WTC11 (cell line): ENCODE results near the gene FATE1. TPM values are rescaled to one million over a fixed set of nuclear protein-coding genes. Genes with fewer than 3 reads are reported as not detected.

Experiments used
- ATAC-seq: fragments of 200-7000 bp; cut with Tn5 transposase; 2 replicates; pipeline ENCODE4 v1.10.0; 2021; ENCODE audit warnings: mild to moderate bottlenecking, moderate library complexity
- CTCF ChIA-PET: fragments of 300-600 bp; sonication (Branson Sonifier 250); formaldehyde crosslinking; loops from one replicate; lab custom pipeline; 2021; ENCODE audit warnings: antibody characterized with exemption; lab: Charles Lee
- POLR2A ChIA-PET: fragments of 350-600 bp; sonication (Branson Sonifier 250); formaldehyde crosslinking; loops from one replicate; lab custom pipeline; 2021; ENCODE audit warnings: antibody characterized with exemption; lab: Charles Lee
- DNase-seq: peaks from one replicate; pipeline ENCODE4 v3.0.0; 2021; ENCODE audit warnings: low spot score
- H3K27ac Mint-ChIP-seq: 2 replicates; pipeline ENCODE4 v1.8.0; 2021; ENCODE audit warnings: mixed read lengths
- H3K27me3 Mint-ChIP-seq: 2 replicates; pipeline ENCODE4 v1.8.0; 2021; ENCODE audit warnings: low read depth, mild to moderate bottlenecking, moderate library complexity, mixed read lengths
- H3K36me3 Mint-ChIP-seq: 2 replicates; pipeline ENCODE4 v1.8.0; 2021; ENCODE audit warnings: mixed read lengths
- H3K4me1 Mint-ChIP-seq: 2 replicates; pipeline ENCODE4 v1.8.0; 2022; ENCODE audit warnings: mixed read lengths
- H3K4me3 Mint-ChIP-seq: 2 replicates; pipeline ENCODE4 v1.8.0; 2021; ENCODE audit warnings: mild to moderate bottlenecking, moderate library complexity, mixed read lengths
- H3K9me3 Mint-ChIP-seq: 2 replicates; pipeline ENCODE4 v1.8.0; 2021; ENCODE audit warnings: mixed read lengths
- GRHL2 ChIP-seq: fragments of 250-450 bp; sonication (Bioruptor Pico); IDR thresholded peaks from 2 replicates; pipeline ENCODE4 v1.8.0; 2022; ENCODE audit warnings: mild to moderate bottlenecking, moderate library complexity; ENCODE audit not compliant: insufficient replicate concordance, severe bottlenecking
- GTF2I ChIP-seq: fragments of 250-450 bp; sonication (Bioruptor Pico); conservative IDR thresholded peaks from 2 replicates; pipeline ENCODE4 v1.4.0; 2021; ENCODE audit warnings: mild to moderate bottlenecking
- HMGA2 ChIP-seq: fragments of 250-450 bp; sonication (Bioruptor Pico); IDR thresholded peaks from 2 replicates; pipeline ENCODE4 v1.4.0; 2021; ENCODE audit warnings: mild to moderate bottlenecking, moderate library complexity
- IRF2 ChIP-seq: sonication (generic); formaldehyde crosslinking; IDR thresholded peaks from 2 replicates; pipeline ENCODE4 v1.8.0; 2022; ENCODE audit warnings: low read depth, missing genetic modification reagents, borderline replicate concordance
- JAZF1 ChIP-seq: fragments of 250-450 bp; sonication (Bioruptor Pico); IDR thresholded peaks from 2 replicates; pipeline ENCODE4 v1.9.0; 2021; ENCODE audit warnings: moderate library complexity, mild to moderate bottlenecking, inconsistent platforms
- NFE2L1 ChIP-seq: sonication (generic); formaldehyde crosslinking; IDR thresholded peaks from 2 replicates; pipeline ENCODE4 v1.8.1; 2023; ENCODE audit warnings: missing genetic modification reagents
- NFYB ChIP-seq: sonication (generic); formaldehyde crosslinking; conservative IDR thresholded peaks from 2 replicates; pipeline ENCODE4 v1.8.0; 2022; ENCODE audit warnings: low read depth, missing genetic modification reagents
- NR1H2 ChIP-seq: sonication (generic); formaldehyde crosslinking; IDR thresholded peaks from 2 replicates; pipeline ENCODE4 v1.9.0; 2021; ENCODE audit warnings: mild to moderate bottlenecking, moderate library complexity, missing genetic modification reagents
- PRRX2 ChIP-seq: fragments of 250-450 bp; sonication (Bioruptor Pico); IDR thresholded peaks from 2 replicates; pipeline ENCODE4 v1.8.0; 2021; ENCODE audit warnings: mild to moderate bottlenecking
- ZBTB21 ChIP-seq: sonication (generic); formaldehyde crosslinking; IDR thresholded peaks from 2 replicates; pipeline ENCODE4 v1.8.1; 2023; ENCODE audit warnings: mild to moderate bottlenecking, missing genetic modification reagents, borderline replicate concordance
- ZNF317 ChIP-seq: sonication (generic); formaldehyde crosslinking; IDR thresholded peaks from 2 replicates; pipeline ENCODE4 v1.8.1; 2023; ENCODE audit warnings: low read depth, mild to moderate bottlenecking, moderate library complexity, missing genetic modification reagents, borderline replicate concordance
- total RNA-seq: library from RNA; stranded (reverse); gene quantifications from 3 replicates; pipeline ENCODE4 v1.2.3, GENCODE V29; 2021
- TF ChIP-seq, protein P1 (sequence below): sonication (generic); formaldehyde crosslinking; IDR thresholded peaks from 2 replicates; pipeline ENCODE4 v1.8.0; 2022; ENCODE audit warnings: mild to moderate bottlenecking, missing genetic modification reagents
- TF ChIP-seq, protein P2 (sequence below): sonication (generic); formaldehyde crosslinking; IDR thresholded peaks from 2 replicates; pipeline ENCODE4 v1.8.0; 2022; ENCODE audit warnings: mild to moderate bottlenecking, missing genetic modification reagents
- TF ChIP-seq, protein P3 (sequence below): sonication (generic); formaldehyde crosslinking; IDR thresholded peaks from 2 replicates; pipeline ENCODE4 v1.8.1; 2022; ENCODE audit warnings: mild to moderate bottlenecking, moderate library complexity, missing genetic modification reagents
- TF ChIP-seq, protein P4 (sequence below): sonication (generic); formaldehyde crosslinking; conservative IDR thresholded peaks from 2 replicates; pipeline ENCODE4 v1.8.1; 2022; ENCODE audit warnings: mild to moderate bottlenecking, missing genetic modification reagents
- TF ChIP-seq, protein P5 (sequence below): sonication (generic); formaldehyde crosslinking; IDR thresholded peaks from 2 replicates; pipeline ENCODE4 v1.8.1; 2023; ENCODE audit warnings: mild to moderate bottlenecking, missing genetic modification reagents, borderline replicate concordance
- TF ChIP-seq, protein P6 (sequence below): fragments of 250-450 bp; sonication (Bioruptor Pico); IDR thresholded peaks from 2 replicates; pipeline ENCODE4 v1.9.0; 2021; ENCODE audit warnings: mild to moderate bottlenecking, borderline replicate concordance
- TF ChIP-seq, protein P7 (sequence below): sonication (generic); formaldehyde crosslinking; conservative IDR thresholded peaks from 2 replicates; pipeline ENCODE4 v1.8.1; 2023; ENCODE audit warnings: mild to moderate bottlenecking, low read depth, missing genetic modification reagents, moderate library complexity

Gene FATE1
- total RNA-seq, 1 experiment from 2014 or later = not detected

DNA sequence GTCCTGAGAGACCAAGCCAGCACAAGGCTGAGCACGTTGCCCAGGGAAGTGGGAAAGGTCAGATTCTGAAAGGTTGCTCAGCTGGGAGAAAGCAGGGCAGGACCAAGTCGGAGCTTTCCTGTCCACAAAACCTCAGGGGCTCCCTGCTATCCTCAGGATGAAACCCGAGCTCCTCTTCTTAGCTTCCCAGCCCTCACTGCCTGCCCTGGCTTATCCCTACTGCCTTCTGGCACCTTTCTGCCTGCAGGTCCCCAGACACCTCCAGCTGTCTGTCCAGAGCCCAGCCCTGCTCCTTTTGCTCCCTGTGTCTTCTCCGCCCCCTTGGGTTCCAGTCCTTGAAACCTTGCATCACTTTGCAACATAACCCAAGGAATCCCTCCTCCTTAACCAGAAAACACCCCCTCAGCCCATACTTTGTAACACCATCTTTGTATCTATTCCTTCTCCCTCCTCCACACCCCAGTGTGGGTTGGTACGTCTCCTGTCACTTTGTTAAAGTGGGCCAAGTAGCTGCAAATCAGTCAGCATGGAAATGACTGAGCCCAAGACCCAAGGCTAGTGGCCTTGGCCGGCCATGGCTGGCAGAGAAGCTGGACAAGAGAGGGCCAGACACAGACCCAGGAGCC is 40.6 kb upstream of the FATE1 start:
- H3K9me3 Mint-ChIP-seq = no peaks in the 10 kb centered on the region
- ChIA-PET POLR2A (interaction anchor here (0.6 kb wide), 1 partner anchor 559 kb away, joined by 4 read pairs; no protein-coding TSS in a partner anchor), CTCF (interaction anchor here (1.2 kb wide), 1 partner anchor 524 kb away, joined by 4 read pairs; no protein-coding TSS in a partner anchor)
- H3K4me3 Mint-ChIP-seq = no peak overlapping the region
- no peaks in the 10 kb centered on the region for H3K36me3 Mint-ChIP-seq
- TF ChIP-seq IRF2 (CRISPR knock-in tag) (no peak), ZBTB21 (CRISPR knock-in tag) (no peak), NFE2L1 (CRISPR knock-in tag) (no peak)
- DNase-seq (peak; percentile 10), ATAC-seq (peak; percentile 58)
- H3K27ac Mint-ChIP-seq = no peak overlapping the region
- peaks cover 4% of the 10 kb centered on the region; the same call in 1 of the 2 replicates for H3K4me1 Mint-ChIP-seq
- peaks cover 4% of the 10 kb centered on the region; the same call in 1 of the 2 replicates for H3K27me3 Mint-ChIP-seq

DNA sequence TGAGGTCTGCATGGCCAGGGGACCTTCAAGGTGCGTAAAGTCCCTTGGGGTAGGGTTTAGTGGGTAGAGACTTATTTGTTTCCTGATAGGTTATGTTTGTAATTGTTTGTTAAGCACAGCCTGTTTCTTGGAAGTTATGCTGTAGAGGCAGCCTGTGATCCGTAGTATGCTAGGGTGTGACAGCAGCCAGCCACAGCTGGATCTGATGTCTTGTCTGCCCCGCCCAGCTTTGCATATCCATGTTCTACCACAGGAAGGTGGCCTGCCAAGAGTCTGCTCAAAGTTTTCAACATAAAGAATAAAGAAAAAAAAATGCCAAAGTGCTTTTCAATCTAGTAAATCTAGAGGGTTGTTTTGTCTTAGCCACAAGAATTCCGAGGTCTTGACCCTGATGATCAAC is 39.6 kb upstream of the FATE1 start:
- Mint-ChIP-seq H3K27ac (no peak overlapping the region), H3K4me3 (no peak overlapping the region), H3K9me3 (no peaks in the 10 kb centered on the region), H3K4me1 (peaks cover 4% of the 10 kb centered on the region; the same call in 1 of the 2 replicates)
- DNase-seq = no peak
- no peak for ATAC-seq
- CTCF ChIA-PET = no interaction called here
- TF ChIP-seq GRHL2 (CRISPR knock-in tag) (no peak), JAZF1 (CRISPR knock-in tag) (no peak), PRRX2 (CRISPR knock-in tag) (no peak), ZNF317 (CRISPR knock-in tag) (no peak), NFYB (CRISPR knock-in tag) (no peak), NFE2L1 (CRISPR knock-in tag) (no peak), HMGA2 (no peak), NR1H2 (no peak), GTF2I (no peak)
- TF ChIP-seq, protein P1, sequence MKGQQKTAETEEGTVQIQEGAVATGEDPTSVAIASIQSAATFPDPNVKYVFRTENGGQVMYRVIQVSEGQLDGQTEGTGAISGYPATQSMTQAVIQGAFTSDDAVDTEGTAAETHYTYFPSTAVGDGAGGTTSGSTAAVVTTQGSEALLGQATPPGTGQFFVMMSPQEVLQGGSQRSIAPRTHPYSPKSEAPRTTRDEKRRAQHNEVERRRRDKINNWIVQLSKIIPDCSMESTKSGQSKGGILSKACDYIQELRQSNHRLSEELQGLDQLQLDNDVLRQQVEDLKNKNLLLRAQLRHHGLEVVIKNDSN (CRISPR knock-in tag) = no peak
- TF ChIP-seq, protein P2, sequence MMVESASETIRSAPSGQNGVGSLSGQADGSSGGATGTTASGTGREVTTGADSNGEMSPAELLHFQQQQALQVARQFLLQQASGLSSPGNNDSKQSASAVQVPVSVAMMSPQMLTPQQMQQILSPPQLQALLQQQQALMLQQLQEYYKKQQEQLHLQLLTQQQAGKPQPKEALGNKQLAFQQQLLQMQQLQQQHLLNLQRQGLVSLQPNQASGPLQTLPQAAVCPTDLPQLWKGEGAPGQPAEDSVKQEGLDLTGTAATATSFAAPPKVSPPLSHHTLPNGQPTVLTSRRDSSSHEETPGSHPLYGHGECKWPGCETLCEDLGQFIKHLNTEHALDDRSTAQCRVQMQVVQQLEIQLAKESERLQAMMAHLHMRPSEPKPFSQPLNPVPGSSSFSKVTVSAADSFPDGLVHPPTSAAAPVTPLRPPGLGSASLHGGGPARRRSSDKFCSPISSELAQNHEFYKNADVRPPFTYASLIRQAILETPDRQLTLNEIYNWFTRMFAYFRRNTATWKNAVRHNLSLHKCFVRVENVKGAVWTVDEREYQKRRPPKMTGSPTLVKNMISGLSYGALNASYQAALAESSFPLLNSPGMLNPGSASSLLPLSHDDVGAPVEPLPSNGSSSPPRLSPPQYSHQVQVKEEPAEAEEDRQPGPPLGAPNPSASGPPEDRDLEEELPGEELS (CRISPR knock-in tag) = no peak
- TF ChIP-seq, protein P3, sequence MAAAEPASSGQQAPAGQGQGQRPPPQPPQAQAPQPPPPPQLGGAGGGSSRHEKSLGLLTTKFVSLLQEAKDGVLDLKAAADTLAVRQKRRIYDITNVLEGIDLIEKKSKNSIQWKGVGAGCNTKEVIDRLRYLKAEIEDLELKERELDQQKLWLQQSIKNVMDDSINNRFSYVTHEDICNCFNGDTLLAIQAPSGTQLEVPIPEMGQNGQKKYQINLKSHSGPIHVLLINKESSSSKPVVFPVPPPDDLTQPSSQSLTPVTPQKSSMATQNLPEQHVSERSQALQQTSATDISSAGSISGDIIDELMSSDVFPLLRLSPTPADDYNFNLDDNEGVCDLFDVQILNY (CRISPR knock-in tag) = no peak
- TF ChIP-seq, protein P4, sequence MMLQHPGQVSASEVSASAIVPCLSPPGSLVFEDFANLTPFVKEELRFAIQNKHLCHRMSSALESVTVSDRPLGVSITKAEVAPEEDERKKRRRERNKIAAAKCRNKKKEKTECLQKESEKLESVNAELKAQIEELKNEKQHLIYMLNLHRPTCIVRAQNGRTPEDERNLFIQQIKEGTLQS (CRISPR knock-in tag) = no peak
- TF ChIP-seq, protein P5, sequence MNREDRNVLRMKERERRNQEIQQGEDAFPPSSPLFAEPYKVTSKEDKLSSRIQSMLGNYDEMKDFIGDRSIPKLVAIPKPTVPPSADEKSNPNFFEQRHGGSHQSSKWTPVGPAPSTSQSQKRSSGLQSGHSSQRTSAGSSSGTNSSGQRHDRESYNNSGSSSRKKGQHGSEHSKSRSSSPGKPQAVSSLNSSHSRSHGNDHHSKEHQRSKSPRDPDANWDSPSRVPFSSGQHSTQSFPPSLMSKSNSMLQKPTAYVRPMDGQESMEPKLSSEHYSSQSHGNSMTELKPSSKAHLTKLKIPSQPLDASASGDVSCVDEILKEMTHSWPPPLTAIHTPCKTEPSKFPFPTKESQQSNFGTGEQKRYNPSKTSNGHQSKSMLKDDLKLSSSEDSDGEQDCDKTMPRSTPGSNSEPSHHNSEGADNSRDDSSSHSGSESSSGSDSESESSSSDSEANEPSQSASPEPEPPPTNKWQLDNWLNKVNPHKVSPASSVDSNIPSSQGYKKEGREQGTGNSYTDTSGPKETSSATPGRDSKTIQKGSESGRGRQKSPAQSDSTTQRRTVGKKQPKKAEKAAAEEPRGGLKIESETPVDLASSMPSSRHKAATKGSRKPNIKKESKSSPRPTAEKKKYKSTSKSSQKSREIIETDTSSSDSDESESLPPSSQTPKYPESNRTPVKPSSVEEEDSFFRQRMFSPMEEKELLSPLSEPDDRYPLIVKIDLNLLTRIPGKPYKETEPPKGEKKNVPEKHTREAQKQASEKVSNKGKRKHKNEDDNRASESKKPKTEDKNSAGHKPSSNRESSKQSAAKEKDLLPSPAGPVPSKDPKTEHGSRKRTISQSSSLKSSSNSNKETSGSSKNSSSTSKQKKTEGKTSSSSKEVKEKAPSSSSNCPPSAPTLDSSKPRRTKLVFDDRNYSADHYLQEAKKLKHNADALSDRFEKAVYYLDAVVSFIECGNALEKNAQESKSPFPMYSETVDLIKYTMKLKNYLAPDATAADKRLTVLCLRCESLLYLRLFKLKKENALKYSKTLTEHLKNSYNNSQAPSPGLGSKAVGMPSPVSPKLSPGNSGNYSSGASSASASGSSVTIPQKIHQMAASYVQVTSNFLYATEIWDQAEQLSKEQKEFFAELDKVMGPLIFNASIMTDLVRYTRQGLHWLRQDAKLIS (CRISPR knock-in tag) = no peak
- TF ChIP-seq, protein P6, sequence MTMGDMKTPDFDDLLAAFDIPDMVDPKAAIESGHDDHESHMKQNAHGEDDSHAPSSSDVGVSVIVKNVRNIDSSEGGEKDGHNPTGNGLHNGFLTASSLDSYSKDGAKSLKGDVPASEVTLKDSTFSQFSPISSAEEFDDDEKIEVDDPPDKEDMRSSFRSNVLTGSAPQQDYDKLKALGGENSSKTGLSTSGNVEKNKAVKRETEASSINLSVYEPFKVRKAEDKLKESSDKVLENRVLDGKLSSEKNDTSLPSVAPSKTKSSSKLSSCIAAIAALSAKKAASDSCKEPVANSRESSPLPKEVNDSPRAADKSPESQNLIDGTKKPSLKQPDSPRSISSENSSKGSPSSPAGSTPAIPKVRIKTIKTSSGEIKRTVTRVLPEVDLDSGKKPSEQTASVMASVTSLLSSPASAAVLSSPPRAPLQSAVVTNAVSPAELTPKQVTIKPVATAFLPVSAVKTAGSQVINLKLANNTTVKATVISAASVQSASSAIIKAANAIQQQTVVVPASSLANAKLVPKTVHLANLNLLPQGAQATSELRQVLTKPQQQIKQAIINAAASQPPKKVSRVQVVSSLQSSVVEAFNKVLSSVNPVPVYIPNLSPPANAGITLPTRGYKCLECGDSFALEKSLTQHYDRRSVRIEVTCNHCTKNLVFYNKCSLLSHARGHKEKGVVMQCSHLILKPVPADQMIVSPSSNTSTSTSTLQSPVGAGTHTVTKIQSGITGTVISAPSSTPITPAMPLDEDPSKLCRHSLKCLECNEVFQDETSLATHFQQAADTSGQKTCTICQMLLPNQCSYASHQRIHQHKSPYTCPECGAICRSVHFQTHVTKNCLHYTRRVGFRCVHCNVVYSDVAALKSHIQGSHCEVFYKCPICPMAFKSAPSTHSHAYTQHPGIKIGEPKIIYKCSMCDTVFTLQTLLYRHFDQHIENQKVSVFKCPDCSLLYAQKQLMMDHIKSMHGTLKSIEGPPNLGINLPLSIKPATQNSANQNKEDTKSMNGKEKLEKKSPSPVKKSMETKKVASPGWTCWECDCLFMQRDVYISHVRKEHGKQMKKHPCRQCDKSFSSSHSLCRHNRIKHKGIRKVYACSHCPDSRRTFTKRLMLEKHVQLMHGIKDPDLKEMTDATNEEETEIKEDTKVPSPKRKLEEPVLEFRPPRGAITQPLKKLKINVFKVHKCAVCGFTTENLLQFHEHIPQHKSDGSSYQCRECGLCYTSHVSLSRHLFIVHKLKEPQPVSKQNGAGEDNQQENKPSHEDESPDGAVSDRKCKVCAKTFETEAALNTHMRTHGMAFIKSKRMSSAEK (CRISPR knock-in tag) = no peak
- TF ChIP-seq, protein P7, sequence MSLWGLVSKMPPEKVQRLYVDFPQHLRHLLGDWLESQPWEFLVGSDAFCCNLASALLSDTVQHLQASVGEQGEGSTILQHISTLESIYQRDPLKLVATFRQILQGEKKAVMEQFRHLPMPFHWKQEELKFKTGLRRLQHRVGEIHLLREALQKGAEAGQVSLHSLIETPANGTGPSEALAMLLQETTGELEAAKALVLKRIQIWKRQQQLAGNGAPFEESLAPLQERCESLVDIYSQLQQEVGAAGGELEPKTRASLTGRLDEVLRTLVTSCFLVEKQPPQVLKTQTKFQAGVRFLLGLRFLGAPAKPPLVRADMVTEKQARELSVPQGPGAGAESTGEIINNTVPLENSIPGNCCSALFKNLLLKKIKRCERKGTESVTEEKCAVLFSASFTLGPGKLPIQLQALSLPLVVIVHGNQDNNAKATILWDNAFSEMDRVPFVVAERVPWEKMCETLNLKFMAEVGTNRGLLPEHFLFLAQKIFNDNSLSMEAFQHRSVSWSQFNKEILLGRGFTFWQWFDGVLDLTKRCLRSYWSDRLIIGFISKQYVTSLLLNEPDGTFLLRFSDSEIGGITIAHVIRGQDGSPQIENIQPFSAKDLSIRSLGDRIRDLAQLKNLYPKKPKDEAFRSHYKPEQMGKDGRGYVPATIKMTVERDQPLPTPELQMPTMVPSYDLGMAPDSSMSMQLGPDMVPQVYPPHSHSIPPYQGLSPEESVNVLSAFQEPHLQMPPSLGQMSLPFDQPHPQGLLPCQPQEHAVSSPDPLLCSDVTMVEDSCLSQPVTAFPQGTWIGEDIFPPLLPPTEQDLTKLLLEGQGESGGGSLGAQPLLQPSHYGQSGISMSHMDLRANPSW = no peak
- TF ChIP-seq, all 79 proteins: peak for 0
- Mint-ChIP-seq H3K36me3 (no peaks in the 10 kb centered on the region), H3K27me3 (peaks cover 4% of the 10 kb centered on the region; the same call in 1 of the 2 replicates)
- POLR2A ChIA-PET = no interaction called here
